ENCODE measurements around the gene TDP1.

TDP1 gene

DNA sequence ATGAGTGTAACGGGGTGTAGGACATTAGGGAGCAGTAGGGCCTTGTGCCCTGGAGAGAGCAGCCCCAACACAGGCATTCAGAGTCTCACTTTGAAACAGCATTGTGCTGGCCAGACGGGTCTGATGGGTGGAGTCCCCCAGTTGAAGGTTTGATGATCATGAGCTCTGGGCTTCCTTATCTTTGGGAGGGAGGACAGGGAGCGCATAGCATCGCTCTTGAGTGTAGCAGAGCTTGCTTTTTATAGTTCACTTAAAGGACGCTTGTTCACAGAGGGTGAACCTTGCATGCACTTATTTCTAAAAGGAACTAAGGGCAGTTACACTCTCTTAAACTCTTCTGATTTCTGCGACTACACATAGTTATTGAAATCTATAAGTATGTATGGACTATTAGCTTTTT lies 116.6 kb downstream of the TDP1 start (continued):
- TF ChIP-seq, protein P1, sequence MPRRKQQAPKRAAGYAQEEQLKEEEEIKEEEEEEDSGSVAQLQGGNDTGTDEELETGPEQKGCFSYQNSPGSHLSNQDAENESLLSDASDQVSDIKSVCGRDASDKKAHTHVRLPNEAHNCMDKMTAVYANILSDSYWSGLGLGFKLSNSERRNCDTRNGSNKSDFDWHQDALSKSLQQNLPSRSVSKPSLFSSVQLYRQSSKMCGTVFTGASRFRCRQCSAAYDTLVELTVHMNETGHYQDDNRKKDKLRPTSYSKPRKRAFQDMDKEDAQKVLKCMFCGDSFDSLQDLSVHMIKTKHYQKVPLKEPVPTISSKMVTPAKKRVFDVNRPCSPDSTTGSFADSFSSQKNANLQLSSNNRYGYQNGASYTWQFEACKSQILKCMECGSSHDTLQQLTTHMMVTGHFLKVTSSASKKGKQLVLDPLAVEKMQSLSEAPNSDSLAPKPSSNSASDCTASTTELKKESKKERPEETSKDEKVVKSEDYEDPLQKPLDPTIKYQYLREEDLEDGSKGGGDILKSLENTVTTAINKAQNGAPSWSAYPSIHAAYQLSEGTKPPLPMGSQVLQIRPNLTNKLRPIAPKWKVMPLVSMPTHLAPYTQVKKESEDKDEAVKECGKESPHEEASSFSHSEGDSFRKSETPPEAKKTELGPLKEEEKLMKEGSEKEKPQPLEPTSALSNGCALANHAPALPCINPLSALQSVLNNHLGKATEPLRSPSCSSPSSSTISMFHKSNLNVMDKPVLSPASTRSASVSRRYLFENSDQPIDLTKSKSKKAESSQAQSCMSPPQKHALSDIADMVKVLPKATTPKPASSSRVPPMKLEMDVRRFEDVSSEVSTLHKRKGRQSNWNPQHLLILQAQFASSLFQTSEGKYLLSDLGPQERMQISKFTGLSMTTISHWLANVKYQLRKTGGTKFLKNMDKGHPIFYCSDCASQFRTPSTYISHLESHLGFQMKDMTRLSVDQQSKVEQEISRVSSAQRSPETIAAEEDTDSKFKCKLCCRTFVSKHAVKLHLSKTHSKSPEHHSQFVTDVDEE (CRISPR knock-in tag; IDR thresholded peaks at IDR 0.05): no peak
- TF ChIP-seq ISL1 (CRISPR knock-in tag; IDR thresholded peaks at IDR 0.05) (no peak), TCF4 (CRISPR knock-in tag; IDR thresholded peaks at IDR 0.05; ENCODE audit: borderline replicate concordance) (no peak), ZFP30 (CRISPR knock-in tag; IDR thresholded peaks at IDR 0.05) (no peak), OSR1 (CRISPR knock-in tag; IDR thresholded peaks at IDR 0.05) (no peak), RARB (CRISPR knock-in tag; IDR thresholded peaks at IDR 0.05) (no peak)
- TF ChIP-seq, protein P2, sequence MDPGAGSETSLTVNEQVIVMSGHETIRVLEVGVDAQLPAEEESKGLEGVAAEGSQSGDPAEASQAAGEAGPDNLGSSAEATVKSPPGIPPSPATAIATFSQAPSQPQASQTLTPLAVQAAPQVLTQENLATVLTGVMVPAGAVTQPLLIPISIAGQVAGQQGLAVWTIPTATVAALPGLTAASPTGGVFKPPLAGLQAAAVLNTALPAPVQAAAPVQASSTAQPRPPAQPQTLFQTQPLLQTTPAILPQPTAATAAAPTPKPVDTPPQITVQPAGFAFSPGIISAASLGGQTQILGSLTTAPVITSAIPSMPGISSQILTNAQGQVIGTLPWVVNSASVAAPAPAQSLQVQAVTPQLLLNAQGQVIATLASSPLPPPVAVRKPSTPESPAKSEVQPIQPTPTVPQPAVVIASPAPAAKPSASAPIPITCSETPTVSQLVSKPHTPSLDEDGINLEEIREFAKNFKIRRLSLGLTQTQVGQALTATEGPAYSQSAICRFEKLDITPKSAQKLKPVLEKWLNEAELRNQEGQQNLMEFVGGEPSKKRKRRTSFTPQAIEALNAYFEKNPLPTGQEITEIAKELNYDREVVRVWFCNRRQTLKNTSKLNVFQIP (CRISPR knock-in tag; IDR thresholded peaks at IDR 0.05; ENCODE audit: borderline replicate concordance, low read depth): no peak

DNA sequence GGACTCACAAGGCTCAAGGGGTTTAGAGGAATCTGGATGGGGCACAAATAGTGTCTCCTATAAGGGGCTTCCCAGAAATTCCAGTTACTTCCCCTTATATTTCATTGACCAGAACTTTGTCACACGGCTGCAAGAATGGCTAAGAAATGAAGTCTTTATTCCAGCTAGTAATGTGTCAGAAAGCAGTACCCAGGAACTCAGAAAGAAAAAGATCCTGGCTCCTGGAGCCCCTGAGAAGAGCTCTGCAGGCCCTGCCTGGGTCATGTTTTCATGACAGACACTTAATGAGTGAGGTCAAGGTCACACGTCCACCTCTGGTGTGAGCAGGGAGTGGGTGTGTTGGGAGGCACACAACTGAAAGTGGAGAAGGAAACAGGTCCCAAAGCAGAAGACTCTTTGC lies 123.8 kb downstream of the TDP1 start:
- no peak for TF ChIP-seq ZFP3 (CRISPR knock-in tag; IDR thresholded peaks at IDR 0.05)
- TF ChIP-seq ZNF565 (CRISPR knock-in tag; conservative IDR thresholded peaks at IDR 0.05; ENCODE audit: low read depth): no peak
- TF ChIP-seq, protein P3, sequence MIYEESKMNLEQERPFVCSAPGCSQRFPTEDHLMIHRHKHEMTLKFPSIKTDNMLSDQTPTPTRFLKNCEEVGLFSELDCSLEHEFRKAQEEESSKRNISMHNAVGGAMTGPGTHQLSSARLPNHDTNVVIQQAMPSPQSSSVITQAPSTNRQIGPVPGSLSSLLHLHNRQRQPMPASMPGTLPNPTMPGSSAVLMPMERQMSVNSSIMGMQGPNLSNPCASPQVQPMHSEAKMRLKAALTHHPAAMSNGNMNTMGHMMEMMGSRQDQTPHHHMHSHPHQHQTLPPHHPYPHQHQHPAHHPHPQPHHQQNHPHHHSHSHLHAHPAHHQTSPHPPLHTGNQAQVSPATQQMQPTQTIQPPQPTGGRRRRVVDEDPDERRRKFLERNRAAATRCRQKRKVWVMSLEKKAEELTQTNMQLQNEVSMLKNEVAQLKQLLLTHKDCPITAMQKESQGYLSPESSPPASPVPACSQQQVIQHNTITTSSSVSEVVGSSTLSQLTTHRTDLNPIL (CRISPR knock-in tag; IDR thresholded peaks at IDR 0.05; ENCODE audit: low read depth): no peak
- TF ChIP-seq, protein P1 (CRISPR knock-in tag; IDR thresholded peaks at IDR 0.05): no peak
- TF ChIP-seq, protein P4, sequence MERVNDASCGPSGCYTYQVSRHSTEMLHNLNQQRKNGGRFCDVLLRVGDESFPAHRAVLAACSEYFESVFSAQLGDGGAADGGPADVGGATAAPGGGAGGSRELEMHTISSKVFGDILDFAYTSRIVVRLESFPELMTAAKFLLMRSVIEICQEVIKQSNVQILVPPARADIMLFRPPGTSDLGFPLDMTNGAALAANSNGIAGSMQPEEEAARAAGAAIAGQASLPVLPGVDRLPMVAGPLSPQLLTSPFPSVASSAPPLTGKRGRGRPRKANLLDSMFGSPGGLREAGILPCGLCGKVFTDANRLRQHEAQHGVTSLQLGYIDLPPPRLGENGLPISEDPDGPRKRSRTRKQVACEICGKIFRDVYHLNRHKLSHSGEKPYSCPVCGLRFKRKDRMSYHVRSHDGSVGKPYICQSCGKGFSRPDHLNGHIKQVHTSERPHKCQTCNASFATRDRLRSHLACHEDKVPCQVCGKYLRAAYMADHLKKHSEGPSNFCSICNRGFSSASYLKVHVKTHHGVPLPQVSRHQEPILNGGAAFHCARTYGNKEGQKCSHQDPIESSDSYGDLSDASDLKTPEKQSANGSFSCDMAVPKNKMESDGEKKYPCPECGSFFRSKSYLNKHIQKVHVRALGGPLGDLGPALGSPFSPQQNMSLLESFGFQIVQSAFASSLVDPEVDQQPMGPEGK (CRISPR knock-in tag; IDR thresholded peaks at IDR 0.05; ENCODE audit: borderline replicate concordance): no peak
- TF ChIP-seq PPARA (CRISPR knock-in tag; IDR thresholded peaks at IDR 0.05; ENCODE audit: borderline replicate concordance): no peak
- no peak for TF ChIP-seq ZC3H10 (CRISPR knock-in tag; IDR thresholded peaks at IDR 0.05)
- no peak for TF ChIP-seq ISL1 (CRISPR knock-in tag; IDR thresholded peaks at IDR 0.05)
- no peak for TF ChIP-seq ARNTL (CRISPR knock-in tag; IDR thresholded peaks at IDR 0.05; ENCODE audit: borderline replicate concordance, low read depth)
- no peak for TF ChIP-seq ZNF70 (CRISPR knock-in tag; IDR thresholded peaks at IDR 0.05)
- ATAC-seq: no peak

DNA sequence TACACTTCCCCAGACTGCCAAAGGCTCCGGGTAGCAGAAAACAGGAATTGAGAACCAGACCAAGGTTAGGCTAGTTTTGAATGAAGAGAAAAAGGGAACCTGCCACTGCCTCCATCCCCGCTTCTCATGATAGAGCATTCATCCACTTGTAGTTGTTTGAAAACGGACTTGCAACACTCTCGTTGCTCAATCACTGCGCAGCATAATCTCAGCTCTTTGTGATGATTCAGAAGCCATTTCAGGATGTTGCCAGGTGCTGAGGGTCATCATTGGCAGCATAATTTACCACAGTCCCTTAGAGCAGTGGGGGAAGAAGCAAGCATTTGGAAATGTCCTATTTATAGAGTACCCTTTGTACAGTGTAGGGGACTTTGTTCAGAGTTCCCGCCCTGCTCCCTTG lies 131.7 kb downstream of the TDP1 start:
- no peak for ATAC-seq
- TF ChIP-seq ISL1 (CRISPR knock-in tag; IDR thresholded peaks at IDR 0.05): peak; percentile 52; the same call in 1 of the 2 replicates
- TF ChIP-seq, protein P4 (CRISPR knock-in tag; IDR thresholded peaks at IDR 0.05; ENCODE audit: borderline replicate concordance): no peak
